Measurements from ENCODE around the gene PGAP3.

PGAP3 gene

GRCh38 chr17:39665642-39666224, 22.1 kb downstream of the PGAP3 start:
- TF ChIP-seq, protein P1, sequence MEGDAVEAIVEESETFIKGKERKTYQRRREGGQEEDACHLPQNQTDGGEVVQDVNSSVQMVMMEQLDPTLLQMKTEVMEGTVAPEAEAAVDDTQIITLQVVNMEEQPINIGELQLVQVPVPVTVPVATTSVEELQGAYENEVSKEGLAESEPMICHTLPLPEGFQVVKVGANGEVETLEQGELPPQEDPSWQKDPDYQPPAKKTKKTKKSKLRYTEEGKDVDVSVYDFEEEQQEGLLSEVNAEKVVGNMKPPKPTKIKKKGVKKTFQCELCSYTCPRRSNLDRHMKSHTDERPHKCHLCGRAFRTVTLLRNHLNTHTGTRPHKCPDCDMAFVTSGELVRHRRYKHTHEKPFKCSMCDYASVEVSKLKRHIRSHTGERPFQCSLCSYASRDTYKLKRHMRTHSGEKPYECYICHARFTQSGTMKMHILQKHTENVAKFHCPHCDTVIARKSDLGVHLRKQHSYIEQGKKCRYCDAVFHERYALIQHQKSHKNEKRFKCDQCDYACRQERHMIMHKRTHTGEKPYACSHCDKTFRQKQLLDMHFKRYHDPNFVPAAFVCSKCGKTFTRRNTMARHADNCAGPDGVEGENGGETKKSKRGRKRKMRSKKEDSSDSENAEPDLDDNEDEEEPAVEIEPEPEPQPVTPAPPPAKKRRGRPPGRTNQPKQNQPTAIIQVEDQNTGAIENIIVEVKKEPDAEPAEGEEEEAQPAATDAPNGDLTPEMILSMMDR (IDR thresholded peaks at IDR 0.05; ENCODE audit: low read depth, low read length), result no peak
- DNase-seq (ENCODE audit: low read depth in 2 of 2), result no peak

GRCh38 chr17:39664581-39665561, 23.0 kb downstream of the PGAP3 start, which contains the start of gene TCAP:
Gene TCAP (plus strand): TSS chr17:39665349. CDS start chr17:39665360, 11 bp downstream.
- TF ChIP-seq, protein P1 (IDR thresholded peaks at IDR 0.05; ENCODE audit: low read depth, low read length), result no peak

More at GRCh38 chr17:39665642-39666224, 22.1 kb downstream of the PGAP3 start:
- no peak overlapping the region for H3K4me3 ChIP-seq (replicated peaks in 1 of 2; ENCODE audit: low read depth in 2 of 2, low read length in 2 of 2)

GRCh38 chr17:39663688-39664580, 23.9 kb downstream of the PGAP3 start:
- no peak for DNase-seq (ENCODE audit: low read depth in 2 of 2)
- no peak overlapping the region for H3K4me3 ChIP-seq (replicated peaks in 1 of 2; ENCODE audit: low read depth in 2 of 2, low read length in 2 of 2)
- TF ChIP-seq, protein P1 (IDR thresholded peaks at IDR 0.05; ENCODE audit: low read depth, low read length), result no peak

More at GRCh38 chr17:39664581-39665561, 23.0 kb downstream of the PGAP3 start, which contains the start of gene TCAP:
- H3K4me3 ChIP-seq (replicated peaks in 1 of 2; ENCODE audit: low read depth in 2 of 2, low read length in 2 of 2), result no peak within 1 kb of the TSS
- no peak for DNase-seq (ENCODE audit: low read depth in 2 of 2)

- H3K4me3 ChIP-seq (replicated peaks in 1 of 2; ENCODE audit: low read depth in 2 of 2, low read length in 2 of 2), result no peak overlapping the region
- DNase-seq (ENCODE audit: low read depth in 2 of 2), result no peak
- TF ChIP-seq, protein P1 (IDR thresholded peaks at IDR 0.05; ENCODE audit: low read depth, low read length), result no peak
Measured at GRCh38 chr17:39663340-39663687, 24.5 kb downstream of the PGAP3 start.

DNA sequence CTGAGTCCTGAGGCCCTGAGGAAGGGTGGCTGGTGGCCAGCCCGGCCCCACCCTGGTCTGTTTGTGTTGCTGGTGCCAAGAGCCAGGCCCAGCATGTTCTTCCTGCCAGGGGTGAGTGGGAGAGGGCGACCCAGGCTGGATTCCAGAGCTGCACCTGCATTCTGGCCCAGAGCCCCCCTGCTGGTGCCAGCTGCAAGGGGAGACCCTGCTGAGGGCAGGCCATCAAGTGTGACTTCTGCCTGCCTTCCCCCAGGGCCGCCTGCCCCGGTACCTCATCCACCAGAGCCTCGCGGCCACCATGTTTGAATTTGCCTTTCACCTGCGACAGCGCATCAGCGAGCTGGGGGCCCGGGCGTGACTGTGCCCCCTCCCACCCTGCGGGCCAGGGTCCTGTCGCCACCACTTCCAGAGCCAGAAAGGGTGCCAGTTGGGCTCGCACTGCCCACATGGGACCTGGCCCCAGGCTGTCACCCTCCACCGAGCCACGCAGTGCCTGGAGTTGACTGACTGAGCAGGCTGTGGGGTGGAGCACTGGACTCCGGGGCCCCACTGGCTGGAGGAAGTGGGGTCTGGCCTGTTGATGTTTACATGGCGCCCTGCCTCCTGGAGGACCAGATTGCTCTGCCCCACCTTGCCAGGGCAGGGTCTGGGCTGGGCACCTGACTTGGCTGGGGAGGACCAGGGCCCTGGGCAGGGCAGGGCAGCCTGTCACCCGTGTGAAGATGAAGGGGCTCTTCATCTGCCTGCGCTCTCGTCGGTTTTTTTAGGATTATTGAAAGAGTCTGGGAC, 25.1 kb downstream of the PGAP3 start:
- TF ChIP-seq, protein P1 (IDR thresholded peaks at IDR 0.05; ENCODE audit: low read depth, low read length), result no peak
- no peak overlapping the region for H3K4me3 ChIP-seq (replicated peaks in 1 of 2; ENCODE audit: low read depth in 2 of 2, low read length in 2 of 2)
- DNase-seq (ENCODE audit: low read depth in 2 of 2), result no peak
